Right ventricle myocardium inferior (tissue), 1 donor: Measurements from ENCODE around the gene TMEM125. TPM values are rescaled to one million over a fixed set of nuclear protein-coding genes. Genes with fewer than 3 reads are reported as not detected.
A peak's percentile ranks its signal among the peaks of the same experiment; 100 is the strongest.

Experiments used
- ATAC-seq: fragments of 200-7000 bp; cut with Tn5 transposase; one replicate; pipeline ENCODE4 v1.9.1; 2020; ENCODE audit warnings: mild to moderate bottlenecking, moderate library complexity
- DNase-seq: peaks from one replicate; pipeline ENCODE4 v3.0.0; 2021; ENCODE audit errors: missing footprints
- intact Hi-C: fragments of 100-400 bp; cut with DNase I; formaldehyde crosslinking; loops from one replicate; pipeline ENCODE4 v1.11.0; 2022
- total RNA-seq: library from RNA; stranded (reverse); fragmentation: NEBNext Ultra II Directional; extraction: Animal tissue kit (Norgen Biotek cat#: 25700); gene quantifications from one replicate; pipeline ENCODE4 v1.2.1, GENCODE V29; 2021
- donor health status: DM: no; HTN: yes; CAD: no; lungs with severe emphysema.

TMEM125 gene
- total RNA-seq, 1 donor from 2014 or later = not detected

- no peak for ATAC-seq
- intact Hi-C loops = no loop called here
Observed at GRCh38 chr1:43285269-43285990, 15.6 kb downstream of the TMEM125 start, which contains the start of gene C1orf210. Gene C1orf210 (minus strand): TSS chr1:43285581. CDS start chr1:43283270, 2,311 bp downstream.

GRCh38 chr1:43286115-43286514 lies 16.3 kb downstream of the TMEM125 start:
- ATAC-seq (no peak), DNase-seq (no peak)
- intact Hi-C loops = no loop called here

More at GRCh38 chr1:43285269-43285990, 15.6 kb downstream of the TMEM125 start, which contains the start of gene C1orf210:
- DNase-seq = no peak

DNA sequence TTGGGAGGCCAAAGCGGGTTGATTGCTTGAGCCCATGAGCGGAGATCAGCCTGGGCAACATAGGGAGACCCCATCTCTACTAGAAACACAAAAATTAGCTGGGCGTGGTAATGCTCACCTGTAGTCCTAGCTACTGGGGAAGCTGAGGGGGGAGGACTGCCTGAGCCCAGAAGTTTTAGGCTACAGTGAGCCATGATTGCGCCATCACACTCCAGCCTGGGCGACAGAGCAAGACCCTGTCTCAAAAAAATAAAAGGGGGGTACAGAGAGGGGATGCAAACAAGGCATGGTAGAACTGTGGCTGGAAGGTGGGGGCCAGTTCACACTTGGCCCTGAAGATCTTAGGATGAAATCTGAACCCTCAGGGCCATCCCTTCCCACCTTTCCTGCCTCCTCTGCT lies 16.8 kb downstream of the TMEM125 start:
- no peak for DNase-seq
- intact Hi-C loops = no loop called here
- no peak for ATAC-seq

DNA sequence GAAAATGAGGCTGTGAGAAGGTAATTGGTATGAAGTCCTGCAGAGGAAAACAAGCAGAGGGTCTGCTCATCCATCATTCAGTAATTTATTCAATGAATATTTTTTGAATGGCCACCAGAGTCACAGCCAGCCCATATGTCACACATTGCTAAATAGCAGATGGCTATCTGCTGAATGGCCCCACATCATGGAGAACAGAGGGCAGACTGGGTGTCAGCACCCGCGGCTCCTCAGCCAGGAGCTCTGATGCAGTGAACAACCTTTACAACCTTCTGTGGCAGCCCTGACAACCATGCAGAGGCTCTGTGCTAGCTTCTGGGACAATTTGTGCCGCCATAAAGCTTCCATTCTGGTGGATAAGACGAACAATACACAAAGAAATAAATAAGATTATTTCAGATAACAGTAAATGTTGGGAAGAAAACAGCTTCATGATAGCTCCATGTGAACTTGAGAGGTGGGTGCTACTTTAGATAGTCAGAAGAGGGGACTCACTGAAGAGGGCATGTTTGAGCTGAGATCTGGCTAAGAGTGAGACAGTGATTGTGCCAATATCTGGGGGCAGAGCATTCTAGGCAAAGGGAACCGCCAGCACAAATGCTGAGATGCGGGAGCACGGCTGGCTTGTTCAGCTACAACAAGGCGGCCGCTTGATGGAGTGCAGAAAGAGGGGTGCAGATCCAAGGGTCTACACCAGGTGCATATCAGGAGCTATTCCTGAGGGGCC lies 18.4 kb downstream of the TMEM125 start:
- intact Hi-C loops = no loop called here
- no peak for DNase-seq
- no peak for ATAC-seq

GRCh38 chr1:43288785-43289706 lies 19.3 kb downstream of the TMEM125 start:
- ATAC-seq (no peak), DNase-seq (no peak)
- intact Hi-C loops = no loop called here

- no peak for ATAC-seq
- no peak for DNase-seq
- intact Hi-C loops = no loop called here
Observed at GRCh38 chr1:43292216-43292615, 22.4 kb downstream of the TMEM125 start.

GRCh38 chr1:43292679-43293078 lies 22.9 kb downstream of the TMEM125 start:
- DNase-seq = no peak
- intact Hi-C loops = no loop called here
- no peak for ATAC-seq

GRCh38 chr1:43293176-43293575 lies 23.4 kb downstream of the TMEM125 start:
- DNase-seq (no peak), ATAC-seq (no peak)
- intact Hi-C loops = no loop called here

- no peak for ATAC-seq
- no peak for DNase-seq
- intact Hi-C loops = no loop called here
Observed at GRCh38 chr1:43293896-43294760, 24.3 kb downstream of the TMEM125 start.

GRCh38 chr1:43294761-43295160 lies 25.0 kb downstream of the TMEM125 start:
- no peak for ATAC-seq
- intact Hi-C loops = no loop called here
- DNase-seq = no peak

GRCh38 chr1:43296207-43296606 lies 26.4 kb downstream of the TMEM125 start:
- ATAC-seq = no peak

DNA sequence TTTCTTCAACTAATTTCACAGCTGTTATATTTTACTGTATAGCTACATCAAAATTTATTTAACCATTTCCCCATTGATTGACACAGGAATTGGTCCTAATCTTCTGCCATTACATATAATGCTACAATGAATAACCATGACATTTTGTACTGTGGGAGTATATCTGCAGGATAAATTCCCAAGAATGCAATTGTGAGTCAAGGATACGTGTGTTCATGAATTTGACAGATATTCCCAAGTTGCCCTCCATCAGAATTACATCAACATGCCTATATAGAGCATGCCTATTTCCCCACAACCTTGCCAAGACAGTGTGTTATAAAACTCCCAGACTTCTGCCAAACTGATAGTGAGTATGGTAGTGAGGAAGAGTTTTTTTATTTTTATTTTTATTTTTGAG lies 28.3 kb downstream of the TMEM125 start:
- DNase-seq (no peak), ATAC-seq (no peak)
- intact Hi-C loops = no loop called here

More at GRCh38 chr1:43296207-43296606, 26.4 kb downstream of the TMEM125 start:
- no peak for DNase-seq
- intact Hi-C loops = no loop called here

GRCh38 chr1:43299101-43299500 lies 29.3 kb downstream of the TMEM125 start:
- intact Hi-C loops = no loop called here
- DNase-seq = no peak
- ATAC-seq = no peak

DNA sequence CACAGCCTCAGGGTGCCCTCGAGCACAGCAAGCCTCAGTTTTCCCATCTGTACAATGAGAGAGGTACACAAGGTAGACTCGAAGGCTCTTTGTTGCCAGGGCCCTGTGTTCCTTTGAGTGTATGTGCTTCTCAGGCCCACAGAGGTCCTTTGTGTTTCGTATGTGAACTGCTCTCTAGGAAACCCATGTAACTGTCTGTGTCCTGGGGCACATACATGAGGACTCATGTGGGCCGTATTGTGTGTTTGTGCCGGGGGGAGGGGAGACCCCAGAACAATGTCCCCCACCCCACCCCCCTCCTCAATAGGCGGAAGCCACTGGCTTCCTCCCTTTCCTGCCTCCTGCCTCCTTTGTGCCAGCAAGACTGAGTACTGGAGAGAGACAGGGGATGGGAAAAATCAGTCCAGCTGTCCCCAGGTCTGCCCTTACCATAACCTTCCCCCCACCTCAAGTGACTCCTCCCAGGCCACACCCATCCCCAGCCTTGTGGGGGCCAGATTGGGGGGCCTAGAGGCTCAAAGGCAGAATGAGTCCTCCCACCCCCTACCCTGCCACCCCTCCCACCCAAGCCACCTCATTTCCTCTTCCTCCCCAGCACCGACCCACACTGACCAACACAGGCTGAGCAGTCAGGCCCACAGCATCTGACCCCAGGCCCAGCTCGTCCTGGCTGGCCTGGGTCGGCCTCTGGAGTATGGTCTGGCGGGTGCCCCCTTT lies 30.8 kb downstream of the TMEM125 start, which contains the start of gene TIE1:
TIE1 (plus strand) TSS at position 605 of the 717 bp plus-strand sequence; CDS start at position 695, 90 bp downstream.
- peak; percentile 47 for ATAC-seq

GRCh38 chr1:43302201-43302600 lies 32.4 kb downstream of the TMEM125 start:
- ATAC-seq (no peak), DNase-seq (no peak)
- intact Hi-C loops = loop anchor here (2.0 to 5.0 kb wide), 2 partner anchors 63 to 65 kb away; partner anchors contain the start of gene ELOVL1

More for the DNA sequence above, 30.8 kb downstream of the TMEM125 start, which contains the start of gene TIE1:
- DNase-seq = no peak
- intact Hi-C loops = loop anchor here (5.0 kb wide), 1 partner anchor 67 kb away; the partner anchor contains the start of gene ELOVL1

DNA sequence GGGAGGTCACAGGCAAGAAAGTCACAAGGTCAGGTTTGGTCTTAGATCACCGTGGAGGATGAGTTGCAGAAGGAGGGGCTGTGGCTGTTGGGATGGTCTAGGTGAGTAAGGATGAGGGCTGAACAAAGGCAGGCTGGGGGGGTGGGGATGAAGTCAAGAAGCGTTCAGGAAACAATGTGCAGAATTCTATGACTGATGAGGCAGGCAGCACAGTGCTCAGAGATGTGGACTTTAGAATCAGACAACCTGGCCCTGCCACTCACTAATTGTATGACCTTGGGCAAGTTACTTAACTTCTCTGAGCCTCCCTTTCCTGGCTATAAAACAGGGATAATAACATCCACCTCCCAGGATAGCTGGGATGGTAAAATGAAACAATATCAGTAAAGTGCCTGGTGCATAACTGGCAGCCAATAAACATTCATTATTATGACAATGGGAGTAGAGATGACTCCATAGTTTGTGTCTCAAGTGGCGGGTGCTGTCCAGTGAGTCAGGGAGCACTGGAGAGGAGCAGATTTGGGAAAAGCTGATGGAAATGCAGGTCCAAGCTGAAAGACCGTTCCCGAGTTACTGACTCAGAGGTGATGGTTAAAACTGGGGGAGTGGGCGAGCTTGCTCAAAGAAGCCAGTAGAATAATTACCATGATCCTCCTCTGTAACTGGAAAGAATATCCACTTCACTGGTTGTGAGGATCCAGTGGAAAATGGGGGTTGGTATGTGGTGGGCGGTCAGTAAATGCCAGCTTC lies 33.1 kb downstream of the TMEM125 start:
- intact Hi-C loops = loop anchor here (2.0 to 5.0 kb wide), 2 partner anchors 64 kb away; partner anchors contain the start of gene ELOVL1
- no peak for ATAC-seq
- no peak for DNase-seq
